ENCODE measurements around the gene GAS2. TPM values are rescaled to one million over a fixed set of nuclear protein-coding genes. Genes with fewer than 3 reads are reported as not detected.

GAS2 gene
- total RNA-seq, 5 donors from 2014 or later (not counting 1 experiment from before 2014, with no cell fraction given) = 2.1 to 4.2 (median 2.6) TPM

DNA sequence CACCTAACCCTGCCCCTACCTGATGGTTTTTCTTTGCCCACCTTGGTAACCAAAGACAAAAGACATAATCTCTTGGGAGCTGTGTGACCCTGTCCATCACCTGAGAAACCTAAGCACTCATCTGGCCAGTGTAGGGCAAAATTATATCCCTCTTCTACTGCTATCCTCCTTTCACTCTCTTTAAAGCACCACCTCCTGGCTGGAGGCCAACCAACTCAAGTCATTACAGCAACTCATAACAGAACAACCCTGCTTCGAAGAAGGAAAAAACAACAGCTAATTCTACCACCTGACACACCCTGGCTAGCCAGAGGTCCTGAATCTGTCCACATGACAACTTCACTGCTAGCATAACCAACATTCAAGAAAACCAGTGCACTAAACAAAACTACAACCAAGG, 45.5 kb downstream of the GAS2 start:
- POLR2A ChIA-PET = no interaction called here
- no peak overlapping the region for H3K4me3 ChIP-seq (ENCODE audit: control insufficient read depth in 1 of 2, extremely low read depth in 1 of 2, low read length in 1 of 2)

GRCh38 chr11:22713336-22713735, 46.9 kb downstream of the GAS2 start:
- Histone ChIP-seq H3K27ac (ENCODE audit: low read length) (no peak overlapping the region), H3K36me3 (ENCODE audit: control insufficient read depth in 2 of 2, extremely low read depth in 1 of 2, insufficient read depth in 1 of 2, low read length in 1 of 2) (no peaks in the 10 kb centered on the region), H3K27me3 (replicated peaks in 1 of 2; ENCODE audit: control insufficient read depth in 2 of 2, extremely low read depth in 1 of 2, insufficient read depth in 2 of 2, low read length in 1 of 2) (peaks cover 0 to 8% of the 10 kb centered on the region in 2 experiments), H3K9me3 (no peaks in the 10 kb centered on the region), H3K4me1 (ENCODE audit: control insufficient read depth in 1 of 2, extremely low read depth in 1 of 2, insufficient read depth in 2 of 2, low read length in 2 of 2) (no peaks in the 10 kb centered on the region), H3K4me3 (ENCODE audit: control insufficient read depth in 1 of 2, extremely low read depth in 1 of 2, low read length in 1 of 2) (no peak overlapping the region)
- Mint-ChIP-seq H3K9me3 (peaks cover 0 to 18% (median 0%) of the 10 kb centered on the region in 3 donors), H3K36me3 (no peaks in the 10 kb centered on the region), H3K4me3 (no peak overlapping the region), H3K27ac (no peak overlapping the region), H3K27me3 (peaks cover 0 to 7% of the 10 kb centered on the region in 2 donors), H3K4me1 (peaks cover 0 to 5% (median 0%) of the 10 kb centered on the region in 3 donors)
- CTCF ChIA-PET = no interaction called here
- DNase-seq (no peak), ATAC-seq (replicated peaks in 1 of 4) (no peak)
- POLR2A ChIA-PET = no interaction called here
- no CpG with 5 or more reads among the region's 1 CpG for WGBS (ENCODE audit: insufficient coverage)

More for the DNA sequence above, 45.5 kb downstream of the GAS2 start:
- H3K27ac Mint-ChIP-seq = no peak overlapping the region
- peaks cover 0 to 5% (median 0%) of the 10 kb centered on the region in 3 donors for H3K4me1 Mint-ChIP-seq
- DNase-seq (no peak), ATAC-seq (replicated peaks in 1 of 4) (no peak)
- Histone ChIP-seq H3K9me3 (no peaks in the 10 kb centered on the region), H3K27ac (ENCODE audit: low read length) (no peak overlapping the region), H3K36me3 (ENCODE audit: control insufficient read depth in 2 of 2, extremely low read depth in 1 of 2, insufficient read depth in 1 of 2, low read length in 1 of 2) (no peaks in the 10 kb centered on the region), H3K4me1 (ENCODE audit: control insufficient read depth in 1 of 2, extremely low read depth in 1 of 2, insufficient read depth in 2 of 2, low read length in 2 of 2) (no peaks in the 10 kb centered on the region), H3K27me3 (replicated peaks in 1 of 2; ENCODE audit: control insufficient read depth in 2 of 2, extremely low read depth in 1 of 2, insufficient read depth in 2 of 2, low read length in 1 of 2) (peaks cover 0 to 8% of the 10 kb centered on the region in 2 experiments)
- CTCF ChIA-PET = no interaction called here
- H3K4me3 Mint-ChIP-seq = no peak overlapping the region
- 22% methylated on average over 1 of the region's 1 CpG for WGBS (ENCODE audit: insufficient coverage)
- H3K27me3 Mint-ChIP-seq = peaks cover 0 to 7% of the 10 kb centered on the region in 2 donors
- H3K9me3 Mint-ChIP-seq = peaks cover 0 to 18% (median 0%) of the 10 kb centered on the region in 3 donors
- no peaks in the 10 kb centered on the region for H3K36me3 Mint-ChIP-seq

DNA sequence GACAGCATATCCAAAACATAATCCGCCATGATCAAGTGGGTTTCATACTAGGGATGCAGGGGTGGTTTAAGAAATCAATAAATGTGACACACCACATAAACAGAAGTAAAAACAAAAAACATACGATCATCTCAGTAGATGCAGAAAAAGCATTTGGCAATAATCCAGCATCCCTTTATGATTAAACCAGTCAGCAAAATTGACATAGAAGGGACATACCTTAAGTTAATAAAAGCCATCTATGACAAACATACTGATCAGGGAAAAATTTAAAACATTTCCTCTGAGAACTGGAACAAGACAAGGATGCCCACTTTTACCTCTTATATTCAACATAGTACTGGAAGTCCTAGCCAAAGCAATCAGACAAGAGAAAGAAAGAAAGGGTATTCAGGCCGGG, 49.6 kb downstream of the GAS2 start:
- Histone ChIP-seq H3K36me3 (ENCODE audit: control insufficient read depth in 2 of 2, extremely low read depth in 1 of 2, insufficient read depth in 1 of 2, low read length in 1 of 2) (no peaks in the 10 kb centered on the region), H3K4me1 (ENCODE audit: control insufficient read depth in 1 of 2, extremely low read depth in 1 of 2, insufficient read depth in 2 of 2, low read length in 2 of 2) (no peaks in the 10 kb centered on the region), H3K4me3 (ENCODE audit: control insufficient read depth in 1 of 2, extremely low read depth in 1 of 2, low read length in 1 of 2) (no peak overlapping the region), H3K27me3 (replicated peaks in 1 of 2; ENCODE audit: control insufficient read depth in 2 of 2, extremely low read depth in 1 of 2, insufficient read depth in 2 of 2, low read length in 1 of 2) (peaks cover 0 to 8% of the 10 kb centered on the region in 2 experiments), H3K27ac (ENCODE audit: low read length) (no peak overlapping the region), H3K9me3 (no peaks in the 10 kb centered on the region)
- CTCF ChIA-PET = no interaction called here
- Mint-ChIP-seq H3K4me3 (no peak overlapping the region), H3K36me3 (no peaks in the 10 kb centered on the region), H3K4me1 (peaks cover 0 to 5% (median 0%) of the 10 kb centered on the region in 3 donors), H3K27me3 (peaks cover 0 to 7% of the 10 kb centered on the region in 2 donors), H3K27ac (no peak overlapping the region), H3K9me3 (peaks cover 0 to 18% (median 0%) of the 10 kb centered on the region in 3 donors)
- DNase-seq (no peak), ATAC-seq (replicated peaks in 1 of 4) (no peak)
- POLR2A ChIA-PET = no interaction called here
- no CpG with 5 or more reads among the region's 3 CpGs for WGBS (ENCODE audit: insufficient coverage)

DNA sequence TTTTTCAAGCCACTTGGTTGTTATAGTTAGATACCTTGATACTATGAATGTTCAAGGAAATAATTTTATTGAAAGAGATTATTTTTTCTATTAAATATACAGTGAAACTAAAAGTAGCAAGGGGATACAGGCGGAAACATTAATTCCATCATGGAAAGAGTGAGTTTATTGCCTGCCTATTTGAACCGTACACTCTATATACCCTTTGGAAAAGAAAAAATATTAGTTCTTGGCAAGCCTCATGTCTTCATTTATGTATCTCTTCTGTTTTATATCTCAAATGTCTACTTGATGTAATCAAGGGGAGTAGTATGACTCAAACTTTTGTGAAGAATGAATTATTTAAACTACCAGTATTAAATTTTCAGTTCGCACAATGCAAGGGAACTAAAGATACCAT, 54.0 kb downstream of the GAS2 start:
- H3K4me3 ChIP-seq (ENCODE audit: control insufficient read depth in 1 of 2, extremely low read depth in 1 of 2, low read length in 1 of 2) = no peak overlapping the region
- no peak overlapping the region for H3K27ac ChIP-seq (ENCODE audit: low read length)
- H3K9me3 ChIP-seq = no peaks in the 10 kb centered on the region
- WGBS (ENCODE audit: insufficient coverage) = no CpG with 5 or more reads among the region's 3 CpGs
- no peaks in the 10 kb centered on the region for H3K27me3 ChIP-seq (replicated peaks in 1 of 2; ENCODE audit: control insufficient read depth in 2 of 2, extremely low read depth in 1 of 2, insufficient read depth in 2 of 2, low read length in 1 of 2)
- no peaks in the 10 kb centered on the region for H3K36me3 ChIP-seq (ENCODE audit: control insufficient read depth in 2 of 2, extremely low read depth in 1 of 2, insufficient read depth in 1 of 2, low read length in 1 of 2)
- no peaks in the 10 kb centered on the region for H3K4me1 ChIP-seq (ENCODE audit: control insufficient read depth in 1 of 2, extremely low read depth in 1 of 2, insufficient read depth in 2 of 2, low read length in 2 of 2)
- no peaks in the 10 kb centered on the region for H3K36me3 Mint-ChIP-seq
- H3K4me1 Mint-ChIP-seq = no peaks in the 10 kb centered on the region
- ChIA-PET CTCF (no interaction called here), POLR2A (no interaction called here)
- H3K27ac Mint-ChIP-seq = no peak overlapping the region
- DNase-seq = no peak
- ATAC-seq (replicated peaks in 1 of 4) = no peak
- no peak overlapping the region for H3K4me3 Mint-ChIP-seq
- H3K9me3 Mint-ChIP-seq = no peaks in the 10 kb centered on the region
- H3K27me3 Mint-ChIP-seq = no peaks in the 10 kb centered on the region

- DNase-seq (no peak), ATAC-seq (replicated peaks in 1 of 4) (no peak)
- Mint-ChIP-seq H3K4me3 (no peak overlapping the region), H3K27ac (no peak overlapping the region), H3K9me3 (no peaks in the 10 kb centered on the region), H3K27me3 (no peaks in the 10 kb centered on the region), H3K36me3 (no peaks in the 10 kb centered on the region), H3K4me1 (no peaks in the 10 kb centered on the region)
- no peaks in the 10 kb centered on the region for H3K27me3 ChIP-seq (replicated peaks in 1 of 2; ENCODE audit: control insufficient read depth in 2 of 2, extremely low read depth in 1 of 2, insufficient read depth in 2 of 2, low read length in 1 of 2)
- CTCF ChIA-PET = interaction anchor here (0.6 to 0.7 kb wide), 2 partner anchors 77 to 390 kb away, joined by 3 read pairs; no protein-coding TSS in a partner anchor
- H3K36me3 ChIP-seq (ENCODE audit: control insufficient read depth in 2 of 2, extremely low read depth in 1 of 2, insufficient read depth in 1 of 2, low read length in 1 of 2) = no peaks in the 10 kb centered on the region
- no peaks in the 10 kb centered on the region for H3K9me3 ChIP-seq
- no peaks in the 10 kb centered on the region for H3K4me1 ChIP-seq (ENCODE audit: control insufficient read depth in 1 of 2, extremely low read depth in 1 of 2, insufficient read depth in 2 of 2, low read length in 2 of 2)
- no CpG with 5 or more reads among the region's 3 CpGs for WGBS (ENCODE audit: insufficient coverage)
- H3K4me3 ChIP-seq (ENCODE audit: control insufficient read depth in 1 of 2, extremely low read depth in 1 of 2, low read length in 1 of 2) = no peak overlapping the region
- H3K27ac ChIP-seq (ENCODE audit: low read length) = no peak overlapping the region
- POLR2A ChIA-PET = interaction anchor here in 1 of 2 donors (0.7 kb wide), 1 partner anchor 144 kb away, joined by 4 read pairs; no protein-coding TSS in a partner anchor
These were observed 56.9 kb downstream of the GAS2 start for GRCh38 chr11:22723274-22723673.

- Mint-ChIP-seq H3K27me3 (no peaks in the 10 kb centered on the region), H3K36me3 (no peaks in the 10 kb centered on the region), H3K4me3 (no peak overlapping the region), H3K9me3 (no peaks in the 10 kb centered on the region), H3K4me1 (no peaks in the 10 kb centered on the region), H3K27ac (no peak overlapping the region)
- ATAC-seq (replicated peaks in 1 of 4) (no peak), DNase-seq (no peak)
- Histone ChIP-seq H3K27ac (ENCODE audit: low read length) (no peak overlapping the region), H3K4me1 (ENCODE audit: control insufficient read depth in 1 of 2, extremely low read depth in 1 of 2, insufficient read depth in 2 of 2, low read length in 2 of 2) (no peaks in the 10 kb centered on the region), H3K27me3 (replicated peaks in 1 of 2; ENCODE audit: control insufficient read depth in 2 of 2, extremely low read depth in 1 of 2, insufficient read depth in 2 of 2, low read length in 1 of 2) (no peaks in the 10 kb centered on the region), H3K36me3 (ENCODE audit: control insufficient read depth in 2 of 2, extremely low read depth in 1 of 2, insufficient read depth in 1 of 2, low read length in 1 of 2) (no peaks in the 10 kb centered on the region), H3K4me3 (ENCODE audit: control insufficient read depth in 1 of 2, extremely low read depth in 1 of 2, low read length in 1 of 2) (no peak overlapping the region), H3K9me3 (no peaks in the 10 kb centered on the region)
- POLR2A ChIA-PET = no interaction called here
- CTCF ChIA-PET = interaction anchor here in 1 of 2 donors (0.5 kb wide), 1 partner anchor 34 kb away, joined by 3 read pairs; no protein-coding TSS in a partner anchor
- no CpG with 5 or more reads among the region's 3 CpGs for WGBS (ENCODE audit: insufficient coverage)
These were observed 58.7 kb downstream of the GAS2 start for GRCh38 chr11:22725079-22725478.

Data from T-cell (primary cell).